Measurements from ENCODE around the gene ARHGAP19. TPM values are rescaled to one million over a fixed set of nuclear protein-coding genes. Genes with fewer than 3 reads are reported as not detected.

Gene ARHGAP19
- total RNA-seq, 4 donors from 2014 or later: 3.5 to 5.4 (median 4.6) TPM

DNA sequence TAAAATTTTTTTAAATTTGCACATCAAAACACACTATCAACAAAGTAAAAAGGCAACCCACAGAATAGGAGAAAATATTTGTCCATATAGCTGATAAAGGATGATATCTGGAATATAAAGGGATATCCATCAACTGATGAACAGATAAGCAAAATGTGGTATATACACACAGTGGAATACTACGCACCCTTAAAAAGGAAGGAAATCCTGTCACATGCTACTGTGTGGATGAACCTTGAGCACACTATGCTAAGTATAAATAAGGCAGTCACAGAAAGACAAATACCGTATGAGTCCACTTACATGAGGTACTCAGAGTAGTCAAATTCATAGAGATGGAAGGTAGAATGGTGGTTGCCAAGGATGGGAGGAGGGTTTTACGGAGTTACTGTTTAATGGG lies 37.7 kb downstream of the ARHGAP19 start:
- H3K9me3 ChIP-seq: no peaks in the 10 kb centered on the region
- peaks cover 3 to 45% (median 26%) of the 10 kb centered on the region in 4 donors for H3K36me3 ChIP-seq
- no peaks in the 10 kb centered on the region for H3K27me3 ChIP-seq
- H3K4me3 ChIP-seq: no peak overlapping the region
- intact Hi-C loops (cut with DNase I): no loop called here
- 98% methylated on average over 3 of the region's 3 CpGs for WGBS
- H3K27ac ChIP-seq (replicated peaks in 1 of 4): no peak overlapping the region
- H3K4me1 ChIP-seq: no peaks in the 10 kb centered on the region
- no peak for DNase-seq (ENCODE audit: extremely low spot score)
- TF ChIP-seq POLR2AphosphoS5 (IDR thresholded peaks at IDR 0.05): no peak
- TF ChIP-seq, protein P1, sequence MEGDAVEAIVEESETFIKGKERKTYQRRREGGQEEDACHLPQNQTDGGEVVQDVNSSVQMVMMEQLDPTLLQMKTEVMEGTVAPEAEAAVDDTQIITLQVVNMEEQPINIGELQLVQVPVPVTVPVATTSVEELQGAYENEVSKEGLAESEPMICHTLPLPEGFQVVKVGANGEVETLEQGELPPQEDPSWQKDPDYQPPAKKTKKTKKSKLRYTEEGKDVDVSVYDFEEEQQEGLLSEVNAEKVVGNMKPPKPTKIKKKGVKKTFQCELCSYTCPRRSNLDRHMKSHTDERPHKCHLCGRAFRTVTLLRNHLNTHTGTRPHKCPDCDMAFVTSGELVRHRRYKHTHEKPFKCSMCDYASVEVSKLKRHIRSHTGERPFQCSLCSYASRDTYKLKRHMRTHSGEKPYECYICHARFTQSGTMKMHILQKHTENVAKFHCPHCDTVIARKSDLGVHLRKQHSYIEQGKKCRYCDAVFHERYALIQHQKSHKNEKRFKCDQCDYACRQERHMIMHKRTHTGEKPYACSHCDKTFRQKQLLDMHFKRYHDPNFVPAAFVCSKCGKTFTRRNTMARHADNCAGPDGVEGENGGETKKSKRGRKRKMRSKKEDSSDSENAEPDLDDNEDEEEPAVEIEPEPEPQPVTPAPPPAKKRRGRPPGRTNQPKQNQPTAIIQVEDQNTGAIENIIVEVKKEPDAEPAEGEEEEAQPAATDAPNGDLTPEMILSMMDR (IDR thresholded peaks at IDR 0.05): no peak

DNA sequence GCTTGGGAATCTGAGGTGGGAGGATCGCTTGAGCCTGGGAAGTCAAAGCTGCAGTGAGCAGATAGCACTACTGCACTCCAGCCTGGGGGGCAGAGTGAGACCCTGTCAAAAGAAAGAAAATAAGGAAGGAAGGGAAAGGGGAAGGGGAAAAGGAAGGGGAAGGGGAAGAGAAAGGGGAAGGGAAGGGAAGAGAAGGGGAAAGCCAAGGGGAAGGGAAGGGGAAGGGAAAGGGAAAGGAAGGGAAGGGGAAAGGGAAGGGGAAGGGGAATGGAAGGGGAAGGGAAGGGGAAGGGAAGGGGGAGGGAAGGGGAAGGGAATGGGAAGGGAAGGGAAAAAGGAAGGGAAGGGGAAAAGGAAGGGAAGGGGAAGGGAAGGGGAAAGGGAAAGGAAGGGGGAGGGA lies 41.5 kb downstream of the ARHGAP19 start:
- Histone ChIP-seq H3K4me3 (no peak overlapping the region), H3K27ac (replicated peaks in 1 of 4) (no peak overlapping the region), H3K27me3 (no peaks in the 10 kb centered on the region), H3K4me1 (no peaks in the 10 kb centered on the region), H3K9me3 (no peaks in the 10 kb centered on the region), H3K36me3 (peaks cover 2 to 35% (median 16%) of the 10 kb centered on the region in 4 donors)
- intact Hi-C loops (cut with DNase I): no loop called here
- TF ChIP-seq POLR2A (IDR thresholded peaks at IDR 0.05; ENCODE audit: low read depth) (no peak), EP300 (IDR thresholded peaks at IDR 0.05) (no peak), POLR2AphosphoS5 (IDR thresholded peaks at IDR 0.05) (no peak)
- TF ChIP-seq, protein P1 (IDR thresholded peaks at IDR 0.05): no peak
- no peak for DNase-seq (ENCODE audit: extremely low spot score)
- WGBS: 100% methylated on average over 1 of the region's 1 CpG

DNA sequence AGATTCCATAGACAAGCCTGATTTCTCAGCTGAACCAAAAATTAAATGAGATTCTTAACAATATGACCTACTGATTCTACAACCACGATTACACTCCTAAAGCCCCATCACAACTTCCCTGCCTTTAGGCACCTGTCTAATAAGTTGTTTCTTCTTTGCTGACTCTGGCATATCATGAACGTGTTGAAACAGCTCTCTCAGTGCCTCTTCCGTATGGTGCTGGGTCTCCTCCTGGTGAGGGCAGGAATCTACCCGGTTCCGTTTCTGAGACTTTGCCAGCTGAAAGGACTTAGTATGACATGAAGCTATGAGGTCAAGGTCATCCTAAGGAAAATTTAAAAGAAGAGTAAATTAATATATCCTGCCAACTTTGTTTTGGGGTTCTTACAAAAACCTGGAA lies 48.6 kb downstream of the ARHGAP19 start:
- no peak overlapping the region for H3K4me3 ChIP-seq
- H3K4me1 ChIP-seq: no peaks in the 10 kb centered on the region
- 89% methylated on average over 5 of the region's 5 CpGs for WGBS
- peaks cover 4 to 57% (median 27%) of the 10 kb centered on the region in 4 donors for H3K36me3 ChIP-seq
- no peak overlapping the region for H3K27ac ChIP-seq (replicated peaks in 1 of 4)
- no peaks in the 10 kb centered on the region for H3K9me3 ChIP-seq
- intact Hi-C loops (cut with DNase I): no loop called here
- TF ChIP-seq EP300 (IDR thresholded peaks at IDR 0.05) (no peak), POLR2A (IDR thresholded peaks at IDR 0.05; ENCODE audit: low read depth) (no peak), POLR2AphosphoS5 (IDR thresholded peaks at IDR 0.05) (no peak)
- TF ChIP-seq, protein P1 (IDR thresholded peaks at IDR 0.05): no peak
- no peaks in the 10 kb centered on the region for H3K27me3 ChIP-seq
- DNase-seq (ENCODE audit: extremely low spot score): no peak

DNA sequence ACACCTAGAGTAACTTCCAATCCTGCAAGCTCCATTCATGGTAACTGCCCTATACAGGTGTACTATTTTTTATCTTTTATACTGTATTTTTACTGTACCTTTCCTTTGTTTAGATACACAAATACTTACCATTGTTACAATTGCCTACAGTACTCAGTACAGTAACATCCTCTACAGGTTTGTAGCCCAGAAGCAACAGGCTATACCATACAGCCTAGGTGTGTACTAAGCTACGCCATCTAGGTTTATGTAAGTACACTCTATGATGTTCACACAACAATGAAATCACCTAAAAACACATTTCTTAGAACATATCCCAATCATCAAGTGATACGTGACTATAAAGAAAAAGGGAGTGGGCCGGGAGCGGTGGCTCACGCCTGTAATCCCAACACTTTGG lies 53.6 kb downstream of the ARHGAP19 start:
- intact Hi-C loops (cut with DNase I): no loop called here
- H3K4me3 ChIP-seq: no peak overlapping the region
- 96% methylated on average over 5 of the region's 5 CpGs for WGBS
- H3K27me3 ChIP-seq: no peaks in the 10 kb centered on the region
- no peak for DNase-seq (ENCODE audit: extremely low spot score)
- TF ChIP-seq, protein P1 (IDR thresholded peaks at IDR 0.05): no peak
- TF ChIP-seq POLR2A (IDR thresholded peaks at IDR 0.05; ENCODE audit: low read depth): no peak
- TF ChIP-seq POLR2AphosphoS5 (IDR thresholded peaks at IDR 0.05): no peak
- TF ChIP-seq EP300 (IDR thresholded peaks at IDR 0.05): no peak
- no peaks in the 10 kb centered on the region for H3K4me1 ChIP-seq
- H3K36me3 ChIP-seq: peaks cover 0 to 47% (median 27%) of the 10 kb centered on the region in 4 donors
- no peaks in the 10 kb centered on the region for H3K9me3 ChIP-seq
- H3K27ac ChIP-seq (replicated peaks in 1 of 4): no peak overlapping the region

DNA sequence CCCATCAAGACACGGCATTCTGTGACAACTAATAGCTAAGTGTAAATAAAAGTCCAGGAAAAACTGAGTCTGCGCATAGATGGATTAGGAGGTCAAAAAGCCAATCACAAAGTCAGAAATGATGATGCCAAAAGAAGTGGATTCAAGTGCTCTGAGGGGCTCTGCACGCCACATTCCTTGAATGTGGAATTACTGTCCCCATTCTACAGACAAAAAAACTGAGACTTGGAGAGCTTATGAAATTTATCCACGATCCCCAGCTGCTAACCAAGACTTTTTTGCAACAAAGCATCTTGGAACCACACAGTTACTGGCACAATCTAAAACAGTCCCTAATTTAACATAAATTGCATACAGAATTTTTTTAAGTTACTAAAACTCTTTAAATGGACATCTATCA lies 57.1 kb downstream of the ARHGAP19 start:
- 93% methylated on average over 4 of the region's 4 CpGs for WGBS

More for the DNA sequence above, 57.1 kb downstream of the ARHGAP19 start:
- H3K27me3 ChIP-seq: no peaks in the 10 kb centered on the region
- H3K9me3 ChIP-seq: no peaks in the 10 kb centered on the region
- H3K36me3 ChIP-seq: peaks cover 6 to 37% (median 10%) of the 10 kb centered on the region in 4 donors
- no peak for DNase-seq (ENCODE audit: extremely low spot score)
- intact Hi-C loops (cut with DNase I): no loop called here
- H3K27ac ChIP-seq (replicated peaks in 1 of 4): no peak overlapping the region
- H3K4me3 ChIP-seq: no peak overlapping the region
- no peaks in the 10 kb centered on the region for H3K4me1 ChIP-seq
- TF ChIP-seq, protein P1 (IDR thresholded peaks at IDR 0.05): no peak
- TF ChIP-seq EP300 (IDR thresholded peaks at IDR 0.05) (no peak), POLR2AphosphoS5 (IDR thresholded peaks at IDR 0.05) (no peak), POLR2A (IDR thresholded peaks at IDR 0.05; ENCODE audit: low read depth) (no peak)

Measured in esophagus muscularis mucosa (tissue), 4 donors.